Mesothelial cell of epicardium (in vitro differentiated cells): ENCODE results near the gene KCNH5. TPM values are rescaled to one million over a fixed set of nuclear protein-coding genes. Genes with fewer than 3 reads are reported as not detected.

Experiments
- DNase-seq, 2 experiments: peaks; one replicate each; pipeline ENCODE4 v3.0.0; 2021; ENCODE audit warnings: low spot score in 2 of 2; ENCODE audit not compliant: unreplicated experiment in 2 of 2
- H3K27ac Mint-ChIP-seq: 2 replicates; pipeline ENCODE4 v1.8.0; 2021; ENCODE audit warnings: mixed read lengths
- H3K27me3 Mint-ChIP-seq: 2 replicates; pipeline ENCODE4 v1.8.0; 2021; ENCODE audit warnings: low read depth, mixed read lengths
- H3K36me3 Mint-ChIP-seq: 2 replicates; pipeline ENCODE4 v1.8.0; 2021; ENCODE audit warnings: mixed read lengths
- H3K4me1 Mint-ChIP-seq: 2 replicates; pipeline ENCODE4 v1.8.0; 2021; ENCODE audit warnings: mixed read lengths
- H3K4me3 Mint-ChIP-seq: 2 replicates; pipeline ENCODE4 v1.8.0; 2021; ENCODE audit warnings: mild to moderate bottlenecking, moderate library complexity, mixed read lengths
- H3K9me3 Mint-ChIP-seq: 2 replicates; pipeline ENCODE4 v1.8.0; 2021; ENCODE audit warnings: mixed read lengths
- CTCF ChIP-seq: fragments of 200-600 bp; sonication (generic); IDR thresholded peaks from one replicate; pipeline ENCODE4 v1.5.0; 2021; ENCODE audit warnings: antibody characterized with exemption; ENCODE audit not compliant: unreplicated experiment
- total RNA-seq: library from RNA; stranded (reverse); gene quantifications from 3 replicates; pipeline ENCODE4 v1.2.1, GENCODE V29; 2021

The KCNH5 gene
- total RNA-seq, 1 donor from 2014 or later: 2.5 TPM

- H3K36me3 Mint-ChIP-seq: no peaks in the 10 kb centered on the region
- H3K4me3 Mint-ChIP-seq: no peak overlapping the region
- no peak for DNase-seq
- H3K27me3 Mint-ChIP-seq: no peaks in the 10 kb centered on the region
- TF ChIP-seq CTCF: no peak
- H3K4me1 Mint-ChIP-seq: no peaks in the 10 kb centered on the region
- H3K9me3 Mint-ChIP-seq: no peaks in the 10 kb centered on the region
- H3K27ac Mint-ChIP-seq: no peak overlapping the region
Observed at GRCh38 chr14:62710811-62711210, 334.4 kb downstream of the KCNH5 start.

GRCh38 chr14:62709773-62710172 is 335.5 kb downstream of the KCNH5 start:
- no peak overlapping the region for H3K4me3 Mint-ChIP-seq
- no peaks in the 10 kb centered on the region for H3K27me3 Mint-ChIP-seq
- H3K36me3 Mint-ChIP-seq: no peaks in the 10 kb centered on the region
- no peak for TF ChIP-seq CTCF
- no peak for DNase-seq
- H3K27ac Mint-ChIP-seq: no peak overlapping the region
- no peaks in the 10 kb centered on the region for H3K9me3 Mint-ChIP-seq
- no peaks in the 10 kb centered on the region for H3K4me1 Mint-ChIP-seq

- H3K4me1 Mint-ChIP-seq: no peaks in the 10 kb centered on the region
- no peaks in the 10 kb centered on the region for H3K9me3 Mint-ChIP-seq
- no peak overlapping the region for H3K4me3 Mint-ChIP-seq
- H3K36me3 Mint-ChIP-seq: no peaks in the 10 kb centered on the region
- no peak overlapping the region for H3K27ac Mint-ChIP-seq
- H3K27me3 Mint-ChIP-seq: no peaks in the 10 kb centered on the region
- TF ChIP-seq CTCF: no peak
- DNase-seq: no peak
Observed at GRCh38 chr14:62706217-62706616, 339.0 kb downstream of the KCNH5 start.

GRCh38 chr14:62697461-62697860 is 347.8 kb downstream of the KCNH5 start:
- H3K4me1 Mint-ChIP-seq: no peaks in the 10 kb centered on the region

GRCh38 chr14:62696929-62697328 is 348.3 kb downstream of the KCNH5 start:
- Mint-ChIP-seq H3K9me3 (no peaks in the 10 kb centered on the region), H3K4me1 (peaks cover 5% of the 10 kb centered on the region), H3K36me3 (no peaks in the 10 kb centered on the region), H3K27ac (no peak overlapping the region), H3K4me3 (no peak overlapping the region), H3K27me3 (no peaks in the 10 kb centered on the region)
- TF ChIP-seq CTCF: no peak
- DNase-seq: no peak

More at GRCh38 chr14:62697461-62697860, 347.8 kb downstream of the KCNH5 start:
- Mint-ChIP-seq H3K27me3 (no peaks in the 10 kb centered on the region), H3K4me3 (no peak overlapping the region), H3K27ac (no peak overlapping the region), H3K9me3 (no peaks in the 10 kb centered on the region), H3K36me3 (no peaks in the 10 kb centered on the region)
- no peak for TF ChIP-seq CTCF
- no peak for DNase-seq

GRCh38 chr14:62696331-62696924 is 348.8 kb downstream of the KCNH5 start:
- H3K4me3 Mint-ChIP-seq: no peak overlapping the region
- H3K27ac Mint-ChIP-seq: no peak overlapping the region

More at GRCh38 chr14:62696331-62696924, 348.8 kb downstream of the KCNH5 start:
- Mint-ChIP-seq H3K27me3 (no peaks in the 10 kb centered on the region), H3K36me3 (no peaks in the 10 kb centered on the region), H3K4me1 (peaks cover 8% of the 10 kb centered on the region), H3K9me3 (no peaks in the 10 kb centered on the region)
- TF ChIP-seq CTCF: no peak
- no peak for DNase-seq
